HEK293 (cell line): ENCODE measurements around the gene HEMK1.

Experiments
- GLIS2 ChIP-seq: fragments of 450-650 bp; formaldehyde crosslinking; IDR thresholded peaks from 2 replicates; pipeline ENCODE4 v1.5.1; 2016; ENCODE audit warnings: missing biosample characterization, missing genetic modification characterization
- KLF8 ChIP-seq: fragments of 450-650 bp; formaldehyde crosslinking; IDR thresholded peaks from 2 replicates; pipeline ENCODE4 v1.5.1; 2016; ENCODE audit warnings: missing biosample characterization, missing genetic modification characterization
- KLF9 ChIP-seq: fragments of 450-650 bp; formaldehyde crosslinking; IDR thresholded peaks from 2 replicates; pipeline ENCODE4 v1.5.1; 2016; ENCODE audit warnings: missing biosample characterization, missing genetic modification characterization, low read depth
- OSR2 ChIP-seq: fragments of 450-650 bp; formaldehyde crosslinking; IDR thresholded peaks from 2 replicates; pipeline ENCODE4 v1.5.1; 2016; ENCODE audit warnings: missing biosample characterization, missing genetic modification characterization
- SP2 ChIP-seq: fragments of 450-650 bp; formaldehyde crosslinking; IDR thresholded peaks from 2 replicates; pipeline ENCODE4 v1.5.1; 2016; ENCODE audit warnings: missing biosample characterization, missing genetic modification characterization
- SP3 ChIP-seq: fragments of 450-650 bp; formaldehyde crosslinking; IDR thresholded peaks from 2 replicates; pipeline ENCODE4 v1.5.1; 2016; ENCODE audit warnings: missing biosample characterization, missing genetic modification characterization
- TCF7L2 ChIP-seq: IDR thresholded peaks from 2 replicates; pipeline ENCODE4 v1.6.1; 2011; ENCODE audit warnings: low read depth, mild to moderate bottlenecking, inconsistent platforms, low read length, moderate library complexity, borderline replicate concordance
- ZBTB20 ChIP-seq: fragments of 450-650 bp; formaldehyde crosslinking; IDR thresholded peaks from 2 replicates; pipeline ENCODE4 v1.5.1; 2016; ENCODE audit warnings: missing biosample characterization, missing genetic modification characterization
- ZBTB48 ChIP-seq: fragments of 450-650 bp; formaldehyde crosslinking; IDR thresholded peaks from 2 replicates; pipeline ENCODE4 v1.5.1; 2016; ENCODE audit warnings: missing biosample characterization, missing genetic modification characterization
- ZNF10 ChIP-seq: fragments of 450-650 bp; formaldehyde crosslinking; IDR thresholded peaks from 2 replicates; pipeline ENCODE4 v1.5.1; 2017; ENCODE audit warnings: missing biosample characterization, missing genetic modification characterization
- ZNF426 ChIP-seq: fragments of 450-650 bp; formaldehyde crosslinking; IDR thresholded peaks from 2 replicates; pipeline ENCODE4 v1.5.1; 2017; ENCODE audit warnings: missing biosample characterization, missing genetic modification characterization, mild to moderate bottlenecking, inconsistent platforms, moderate library complexity
- ZNF555 ChIP-seq: fragments of 450-650 bp; formaldehyde crosslinking; conservative IDR thresholded peaks from 2 replicates; pipeline ENCODE4 v1.5.1; 2017; ENCODE audit warnings: missing biosample characterization, mild to moderate bottlenecking, missing genetic modification characterization, inconsistent platforms
- ZNF600 ChIP-seq: fragments of 450-650 bp; formaldehyde crosslinking; IDR thresholded peaks from 2 replicates; pipeline ENCODE4 v1.5.1; 2016; ENCODE audit warnings: missing biosample characterization, missing genetic modification characterization
- ZXDB ChIP-seq: fragments of 450-650 bp; formaldehyde crosslinking; IDR thresholded peaks from 2 replicates; pipeline ENCODE4 v1.5.1; 2016; ENCODE audit warnings: missing biosample characterization, missing genetic modification characterization
- TF ChIP-seq, protein P1 (sequence below): fragments of 450-650 bp; IDR thresholded peaks from 2 replicates; pipeline ENCODE4 v1.5.1; 2018; ENCODE audit warnings: missing biosample characterization, mild to moderate bottlenecking, missing genetic modification characterization
- TF ChIP-seq, protein P2 (sequence below): fragments of 450-650 bp; formaldehyde crosslinking; IDR thresholded peaks from 2 replicates; pipeline ENCODE4 v1.5.1; 2016; ENCODE audit warnings: missing biosample characterization, missing genetic modification characterization, borderline replicate concordance
- TF ChIP-seq, protein P3 (sequence below): fragments of 450-650 bp; formaldehyde crosslinking; IDR thresholded peaks from 2 replicates; pipeline ENCODE4 v1.5.1; 2016; ENCODE audit warnings: missing biosample characterization, missing genetic modification characterization, borderline replicate concordance
- TF ChIP-seq, protein P4 (sequence below): fragments of 450-650 bp; formaldehyde crosslinking; IDR thresholded peaks from 2 replicates; pipeline ENCODE4 v1.5.1; 2017; ENCODE audit warnings: missing biosample characterization, mild to moderate bottlenecking, missing genetic modification characterization, moderate library complexity
- TF ChIP-seq, protein P5 (sequence below): fragments of 450-650 bp; formaldehyde crosslinking; IDR thresholded peaks from 2 replicates; pipeline ENCODE4 v1.5.1; 2016; ENCODE audit warnings: missing biosample characterization, missing genetic modification characterization

Gene HEMK1

DNA sequence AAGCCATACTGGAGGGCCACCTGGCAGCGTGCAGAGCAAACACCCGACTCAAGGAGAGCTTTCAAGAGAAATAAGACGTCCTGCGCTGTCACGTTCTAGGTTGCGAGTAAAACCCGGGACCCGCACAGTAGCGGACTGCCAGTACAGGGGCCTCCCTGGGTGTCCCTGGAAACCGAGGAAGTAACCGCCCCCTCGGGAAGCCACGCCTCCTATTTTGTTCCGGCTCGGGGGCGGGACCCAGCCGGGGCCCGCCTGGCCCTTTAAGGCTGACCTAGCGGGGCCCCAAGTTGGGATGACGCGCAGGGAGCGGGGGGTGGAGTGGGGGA lies 47.4 kb downstream of the HEMK1 start (continued):
- TF ChIP-seq OSR2 (tag by site-specific recombination) (peak; percentile 79), KLF9 (tag by site-specific recombination) (peak; percentile 77), ZNF600 (tag by site-specific recombination) (peak; percentile 46; the same call in 1 of the 2 replicates), GLIS2 (tag by site-specific recombination) (peak; percentile 53), ZNF426 (tag by site-specific recombination) (no peak), SP3 (tag by site-specific recombination) (peak; percentile 70), ZBTB20 (peak; percentile 91; the same call in 1 of the 2 replicates), KLF8 (no peak), ZNF10 (tag by site-specific recombination) (no peak), ZBTB48 (tag by site-specific recombination) (peak; percentile 11; the same call in 1 of the 2 replicates), SP2 (tag by site-specific recombination) (peak; percentile 79), TCF7L2 (no peak), ZNF555 (no peak), ZXDB (peak; percentile 92)
- TF ChIP-seq, protein P1, sequence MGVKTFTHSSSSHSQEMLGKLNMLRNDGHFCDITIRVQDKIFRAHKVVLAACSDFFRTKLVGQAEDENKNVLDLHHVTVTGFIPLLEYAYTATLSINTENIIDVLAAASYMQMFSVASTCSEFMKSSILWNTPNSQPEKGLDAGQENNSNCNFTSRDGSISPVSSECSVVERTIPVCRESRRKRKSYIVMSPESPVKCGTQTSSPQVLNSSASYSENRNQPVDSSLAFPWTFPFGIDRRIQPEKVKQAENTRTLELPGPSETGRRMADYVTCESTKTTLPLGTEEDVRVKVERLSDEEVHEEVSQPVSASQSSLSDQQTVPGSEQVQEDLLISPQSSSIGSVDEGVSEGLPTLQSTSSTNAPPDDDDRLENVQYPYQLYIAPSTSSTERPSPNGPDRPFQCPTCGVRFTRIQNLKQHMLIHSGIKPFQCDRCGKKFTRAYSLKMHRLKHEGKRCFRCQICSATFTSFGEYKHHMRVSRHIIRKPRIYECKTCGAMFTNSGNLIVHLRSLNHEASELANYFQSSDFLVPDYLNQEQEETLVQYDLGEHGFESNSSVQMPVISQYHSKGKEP (tag by site-specific recombination): no peak
- TF ChIP-seq, protein P2, sequence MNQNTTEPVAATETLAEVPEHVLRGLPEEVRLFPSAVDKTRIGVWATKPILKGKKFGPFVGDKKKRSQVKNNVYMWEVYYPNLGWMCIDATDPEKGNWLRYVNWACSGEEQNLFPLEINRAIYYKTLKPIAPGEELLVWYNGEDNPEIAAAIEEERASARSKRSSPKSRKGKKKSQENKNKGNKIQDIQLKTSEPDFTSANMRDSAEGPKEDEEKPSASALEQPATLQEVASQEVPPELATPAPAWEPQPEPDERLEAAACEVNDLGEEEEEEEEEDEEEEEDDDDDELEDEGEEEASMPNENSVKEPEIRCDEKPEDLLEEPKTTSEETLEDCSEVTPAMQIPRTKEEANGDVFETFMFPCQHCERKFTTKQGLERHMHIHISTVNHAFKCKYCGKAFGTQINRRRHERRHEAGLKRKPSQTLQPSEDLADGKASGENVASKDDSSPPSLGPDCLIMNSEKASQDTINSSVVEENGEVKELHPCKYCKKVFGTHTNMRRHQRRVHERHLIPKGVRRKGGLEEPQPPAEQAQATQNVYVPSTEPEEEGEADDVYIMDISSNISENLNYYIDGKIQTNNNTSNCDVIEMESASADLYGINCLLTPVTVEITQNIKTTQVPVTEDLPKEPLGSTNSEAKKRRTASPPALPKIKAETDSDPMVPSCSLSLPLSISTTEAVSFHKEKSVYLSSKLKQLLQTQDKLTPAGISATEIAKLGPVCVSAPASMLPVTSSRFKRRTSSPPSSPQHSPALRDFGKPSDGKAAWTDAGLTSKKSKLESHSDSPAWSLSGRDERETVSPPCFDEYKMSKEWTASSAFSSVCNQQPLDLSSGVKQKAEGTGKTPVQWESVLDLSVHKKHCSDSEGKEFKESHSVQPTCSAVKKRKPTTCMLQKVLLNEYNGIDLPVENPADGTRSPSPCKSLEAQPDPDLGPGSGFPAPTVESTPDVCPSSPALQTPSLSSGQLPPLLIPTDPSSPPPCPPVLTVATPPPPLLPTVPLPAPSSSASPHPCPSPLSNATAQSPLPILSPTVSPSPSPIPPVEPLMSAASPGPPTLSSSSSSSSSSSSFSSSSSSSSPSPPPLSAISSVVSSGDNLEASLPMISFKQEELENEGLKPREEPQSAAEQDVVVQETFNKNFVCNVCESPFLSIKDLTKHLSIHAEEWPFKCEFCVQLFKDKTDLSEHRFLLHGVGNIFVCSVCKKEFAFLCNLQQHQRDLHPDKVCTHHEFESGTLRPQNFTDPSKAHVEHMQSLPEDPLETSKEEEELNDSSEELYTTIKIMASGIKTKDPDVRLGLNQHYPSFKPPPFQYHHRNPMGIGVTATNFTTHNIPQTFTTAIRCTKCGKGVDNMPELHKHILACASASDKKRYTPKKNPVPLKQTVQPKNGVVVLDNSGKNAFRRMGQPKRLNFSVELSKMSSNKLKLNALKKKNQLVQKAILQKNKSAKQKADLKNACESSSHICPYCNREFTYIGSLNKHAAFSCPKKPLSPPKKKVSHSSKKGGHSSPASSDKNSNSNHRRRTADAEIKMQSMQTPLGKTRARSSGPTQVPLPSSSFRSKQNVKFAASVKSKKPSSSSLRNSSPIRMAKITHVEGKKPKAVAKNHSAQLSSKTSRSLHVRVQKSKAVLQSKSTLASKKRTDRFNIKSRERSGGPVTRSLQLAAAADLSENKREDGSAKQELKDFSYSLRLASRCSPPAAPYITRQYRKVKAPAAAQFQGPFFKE (tag by site-specific recombination): no peak
- TF ChIP-seq, protein P3, sequence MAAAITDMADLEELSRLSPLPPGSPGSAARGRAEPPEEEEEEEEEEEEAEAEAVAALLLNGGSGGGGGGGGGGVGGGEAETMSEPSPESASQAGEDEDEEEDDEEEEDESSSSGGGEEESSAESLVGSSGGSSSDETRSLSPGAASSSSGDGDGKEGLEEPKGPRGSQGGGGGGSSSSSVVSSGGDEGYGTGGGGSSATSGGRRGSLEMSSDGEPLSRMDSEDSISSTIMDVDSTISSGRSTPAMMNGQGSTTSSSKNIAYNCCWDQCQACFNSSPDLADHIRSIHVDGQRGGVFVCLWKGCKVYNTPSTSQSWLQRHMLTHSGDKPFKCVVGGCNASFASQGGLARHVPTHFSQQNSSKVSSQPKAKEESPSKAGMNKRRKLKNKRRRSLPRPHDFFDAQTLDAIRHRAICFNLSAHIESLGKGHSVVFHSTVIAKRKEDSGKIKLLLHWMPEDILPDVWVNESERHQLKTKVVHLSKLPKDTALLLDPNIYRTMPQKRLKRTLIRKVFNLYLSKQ (tag by site-specific recombination): no peak
- TF ChIP-seq, protein P4, sequence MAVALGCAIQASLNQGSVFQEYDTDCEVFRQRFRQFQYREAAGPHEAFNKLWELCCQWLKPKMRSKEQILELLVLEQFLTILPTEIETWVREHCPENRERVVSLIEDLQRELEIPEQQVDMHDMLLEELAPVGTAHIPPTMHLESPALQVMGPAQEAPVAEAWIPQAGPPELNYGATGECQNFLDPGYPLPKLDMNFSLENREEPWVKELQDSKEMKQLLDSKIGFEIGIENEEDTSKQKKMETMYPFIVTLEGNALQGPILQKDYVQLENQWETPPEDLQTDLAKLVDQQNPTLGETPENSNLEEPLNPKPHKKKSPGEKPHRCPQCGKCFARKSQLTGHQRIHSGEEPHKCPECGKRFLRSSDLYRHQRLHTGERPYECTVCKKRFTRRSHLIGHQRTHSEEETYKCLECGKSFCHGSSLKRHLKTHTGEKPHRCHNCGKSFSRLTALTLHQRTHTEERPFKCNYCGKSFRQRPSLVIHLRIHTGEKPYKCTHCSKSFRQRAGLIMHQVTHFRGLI: no peak
- TF ChIP-seq, protein P5, sequence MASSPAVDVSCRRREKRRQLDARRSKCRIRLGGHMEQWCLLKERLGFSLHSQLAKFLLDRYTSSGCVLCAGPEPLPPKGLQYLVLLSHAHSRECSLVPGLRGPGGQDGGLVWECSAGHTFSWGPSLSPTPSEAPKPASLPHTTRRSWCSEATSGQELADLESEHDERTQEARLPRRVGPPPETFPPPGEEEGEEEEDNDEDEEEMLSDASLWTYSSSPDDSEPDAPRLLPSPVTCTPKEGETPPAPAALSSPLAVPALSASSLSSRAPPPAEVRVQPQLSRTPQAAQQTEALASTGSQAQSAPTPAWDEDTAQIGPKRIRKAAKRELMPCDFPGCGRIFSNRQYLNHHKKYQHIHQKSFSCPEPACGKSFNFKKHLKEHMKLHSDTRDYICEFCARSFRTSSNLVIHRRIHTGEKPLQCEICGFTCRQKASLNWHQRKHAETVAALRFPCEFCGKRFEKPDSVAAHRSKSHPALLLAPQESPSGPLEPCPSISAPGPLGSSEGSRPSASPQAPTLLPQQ: 0 out of 2 replicates have a peak, but pooled peaks have one; percentile 36
